Right lobe of liver (tissue), 6 donors: ENCODE results near the gene STK24. TPM values are rescaled to one million over a fixed set of nuclear protein-coding genes. Genes with fewer than 3 reads are reported as not detected.
"Not testable (repeated sequence)": the region's sequence is repeated elsewhere in the genome, so short reads cannot be mapped to it uniquely, and the experiment has no call there.

Source experiments
- ATAC-seq, 4 donors: fragments of 200-7000 bp; cut with Tn5 transposase; one replicate each; pipeline ENCODE4 v1.9.1; 2020; ENCODE audit warnings: mild to moderate bottlenecking in 4 of 4, moderate library complexity in 4 of 4
- DNase-seq, 3 donors: peaks; one replicate each; pipeline ENCODE4 v3.0.0-alpha.2; 2020
- H3K27ac ChIP-seq, 3 donors: fragments of 200-600 bp; one replicate each; pipeline ENCODE4 v1.8.0; 2022
- H3K27me3 ChIP-seq, 2 donors: fragments of 200-600 bp; one replicate each; pipeline ENCODE4 v1.8.0; 2022
- H3K36me3 ChIP-seq, 4 donors: fragments of 200-600 bp; sonication (generic) in 1 of 4; one replicate each; pipeline versions ENCODE4 v1.5.1 to v1.8.0; 2017 to 2022; ENCODE audit warnings: control low read depth in 1 of 4
- H3K4me1 ChIP-seq, 4 donors: fragments of 200-600 bp; sonication (generic) in 1 of 4; one replicate each; pipeline versions ENCODE4 v1.5.1 to v1.8.0; 2017 to 2022; ENCODE audit warnings: control low read depth in 1 of 4
- H3K4me3 ChIP-seq, 3 donors: fragments of 200-600 bp; one replicate each; pipeline ENCODE4 v1.8.0; 2022
- H3K9me3 ChIP-seq, 4 donors: fragments of 200-600 bp; sonication (generic) in 1 of 4; one replicate each; pipeline versions ENCODE4 v1.5.1 to v1.8.0; 2017 to 2022; ENCODE audit warnings: control low read depth in 1 of 4
- CTCF ChIP-seq, 4 donors: fragments of 200-600 bp in 3 of 4; fragments of 450-650 bp in 1 of 4; IDR thresholded peaks; one replicate each; pipeline versions ENCODE4 v1.5.1 to v1.8.0; 2016 to 2022; ENCODE audit warnings: antibody characterized with exemption in 4 of 4, mild to moderate bottlenecking in 2 of 4
- POLR2A ChIP-seq: fragments of 450-650 bp; IDR thresholded peaks from one replicate; pipeline ENCODE4 v1.6.1; 2017; ENCODE audit warnings: antibody characterized with exemption, mild to moderate bottlenecking
- WGBS: methylation state at CpG from one replicate; pipeline ENCODE4 v1.1.6; 2018; ENCODE audit warnings: low coverage, low lambda C conversion rate; ENCODE audit not compliant: insufficient coverage; ENCODE audit errors: missing lambda C conversion rate; 5-methylcytosine and 5-hydroxymethylcytosine counted together
- intact Hi-C, 2 donors: fragments of 100-400 bp; cut with DNase I; formaldehyde crosslinking; loops; one replicate each; pipeline versions ENCODE4 v1.11.2 to v1.14.1; 2022
- total RNA-seq, 6 experiments: library from RNA; depleted of rRNA in 2 of 6; stranded (reverse); fragments of >200 nt in 2 of 6; fragmentation: NEBNext Ultra II Directional in 3 of 6; extraction: Animal tissue kit (Norgen Biotek cat#: 25700) in 3 of 6; gene quantifications; one replicate each; pipeline versions ENCODE4 v1.1.0 to v1.2.4, GENCODE V29; 2016 to 2023
- donor health status: DM: no; HTN: yes; CAD: no.
- donor health status: DM: no; HTN: no; CAD: no.
- donor health status: DM: no; HTN: no; CAD: no.
- donor health status: DM: no; HTN: yes; CAD: no.
- donor health status: DM: no; HTN: yes; CAD: no.

Gene STK24
- total RNA-seq, 6 experiments from 2014 or later, result 14.8 to 40.8 (median 28.6) TPM

DNA sequence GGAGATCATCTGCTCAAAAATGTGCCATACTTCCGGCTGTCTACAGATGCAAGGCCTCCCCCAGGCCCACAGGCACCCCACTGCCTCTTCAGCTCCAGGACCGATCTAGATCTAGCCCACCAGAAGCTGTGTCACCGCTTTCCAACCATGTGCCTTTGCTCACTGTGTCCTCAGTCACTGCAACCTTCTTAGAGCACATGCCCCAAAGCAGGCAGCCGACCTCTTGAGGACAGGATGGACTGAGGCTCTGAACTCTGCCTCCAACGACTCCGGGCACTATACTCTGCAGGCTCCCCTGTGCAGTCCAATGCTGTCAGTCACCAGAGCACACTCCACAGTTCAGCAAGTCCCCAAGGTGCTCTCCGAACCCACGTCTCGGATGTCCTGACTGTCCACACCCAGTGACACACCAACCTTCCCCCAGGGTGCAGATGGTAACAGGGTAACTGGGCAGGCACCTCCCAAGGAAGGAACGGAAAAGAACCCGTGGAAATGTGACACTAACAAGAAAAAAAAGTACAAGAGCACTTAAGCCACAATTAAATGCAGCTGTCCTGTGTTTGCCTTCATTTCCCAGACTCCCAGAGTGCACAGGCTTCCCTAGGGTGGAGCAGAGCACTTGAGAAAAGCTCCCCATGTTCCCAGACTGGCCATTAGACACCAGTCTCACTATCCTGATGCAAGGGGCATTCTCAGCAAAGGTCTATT, 4.8 kb downstream of the STK24 start:
- H3K4me3 ChIP-seq, result no peak overlapping the region
- DNase-seq, result no peak
- peak overlapping the region in 2 of 3 donors; percentile 79 to 81 for H3K27ac ChIP-seq
- H3K27me3 ChIP-seq, result no peaks in the 10 kb centered on the region
- no peak for ATAC-seq
- WGBS, result 30% methylated on average over 9 of the region's 11 CpGs
- TF ChIP-seq CTCF (IDR thresholded peaks at IDR 0.05) (no peak), POLR2A (no peak)
- peaks cover 0 to 70% (median 21%) of the 10 kb centered on the region in 4 donors for H3K4me1 ChIP-seq
- intact Hi-C loops, result loop anchor here in 1 of 2 donors (10.0 kb wide), 1 partner anchor 83 kb away; no protein-coding TSS in a partner anchor
- H3K36me3 ChIP-seq, result no peaks in the 10 kb centered on the region
- H3K9me3 ChIP-seq, result no peaks in the 10 kb centered on the region

GRCh38 chr13:98570929-98571372, 6.0 kb downstream of the STK24 start:
- Histone ChIP-seq H3K27me3 (no peaks in the 10 kb centered on the region), H3K4me1 (peaks cover 0 to 76% (median 27%) of the 10 kb centered on the region in 4 donors), H3K36me3 (no peaks in the 10 kb centered on the region), H3K27ac (peak overlapping the region; percentile 66 to 81 (median 79)), H3K4me3 (peak overlapping the region in 1 of 3 donors; percentile 6), H3K9me3 (no peaks in the 10 kb centered on the region)
- ATAC-seq (peak; percentile 55 to 74 (median 59)), DNase-seq (no peak)
- TF ChIP-seq CTCF (IDR thresholded peaks at IDR 0.05) (no peak), POLR2A (peak; percentile 37)
- intact Hi-C loops, result loop anchor here in 1 of 2 donors (10.0 kb wide), 1 partner anchor 84 kb away; no protein-coding TSS in a partner anchor
- 0% methylated on average over 1 of the region's 10 CpGs for WGBS

- not testable (repeated sequence) for H3K9me3 ChIP-seq, H3K36me3 ChIP-seq, H3K27me3 ChIP-seq, H3K4me3 ChIP-seq
- intact Hi-C loops, result loop anchor here in 1 of 2 donors (10.0 kb wide), 2 partner anchors 85 kb away; no protein-coding TSS in a partner anchor
- Histone ChIP-seq H3K27ac (peak overlapping the region; percentile 66 to 81 (median 79)), H3K4me1 (peaks cover 0 to 80% (median 36%) of the 10 kb centered on the region in 4 donors)
- DNase-seq (peak; percentile 63 to 84 (median 77)), ATAC-seq (peak; percentile 65 to 88 (median 76))
- 36% methylated on average over 14 of the region's 17 CpGs for WGBS
These were observed 7.2 kb downstream of the STK24 start for GRCh38 chr13:98569494-98570367.

DNA sequence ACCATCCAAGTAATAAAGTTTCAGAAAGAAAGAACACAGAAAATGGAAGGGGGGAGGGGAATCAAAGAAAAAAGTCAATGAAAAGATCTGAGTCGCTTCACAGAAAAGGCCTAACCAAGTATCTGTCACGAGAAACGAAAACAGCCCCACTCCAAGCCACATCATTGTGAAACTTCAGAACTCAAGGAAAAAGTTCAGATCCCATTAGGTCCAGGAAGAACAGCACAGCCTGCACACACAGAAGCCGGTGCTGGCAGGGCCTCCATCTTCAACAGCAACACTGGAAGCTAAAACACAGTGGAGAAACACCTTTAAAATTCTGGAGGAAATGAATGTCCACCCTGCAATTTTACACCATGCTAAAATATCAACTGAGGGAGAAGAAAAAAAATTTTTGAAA, 8.0 kb downstream of the STK24 start:
- Histone ChIP-seq H3K27me3 (no peaks in the 10 kb centered on the region), H3K27ac (peak overlapping the region in 2 of 3 donors; percentile 59 to 79), H3K4me3 (no peak overlapping the region), H3K36me3 (no peaks in the 10 kb centered on the region), H3K9me3 (no peaks in the 10 kb centered on the region), H3K4me1 (peaks cover 0 to 79% (median 37%) of the 10 kb centered on the region in 4 donors)
- 57% methylated on average over 3 of the region's 4 CpGs for WGBS
- intact Hi-C loops, result loop anchor here in 1 of 2 donors (10.0 kb wide), 1 partner anchor 84 kb away; no protein-coding TSS in a partner anchor
- no peak for DNase-seq
- TF ChIP-seq CTCF (IDR thresholded peaks at IDR 0.05) (no peak), POLR2A (no peak)
- ATAC-seq, result no peak
